Panc1 (cell line): ENCODE data around the gene ARHGAP44. TPM values are rescaled to one million over a fixed set of nuclear protein-coding genes. Genes with fewer than 3 reads are reported as not detected.

Source experiments
- ATAC-seq: fragments of 200-7000 bp; cut with Tn5 transposase; 2 replicates; pipeline ENCODE4 v1.9.1; 2020; ENCODE audit warnings: mild to moderate bottlenecking, moderate library complexity
- BruUV-seq: library from RNA; stranded (reverse); fragments of 400-500 nt; replicated peaks from 2 replicates; lab custom pipeline; 2021; lab: Mats Ljungman, UMichigan
- CTCF ChIA-PET: fragments of 300-600 bp; sonication (Branson Sonifier 250); formaldehyde crosslinking; loops from one replicate; lab custom pipeline; 2022; ENCODE audit warnings: antibody characterized with exemption; lab: Charles Lee
- POLR2A ChIA-PET: fragments of 300-600 bp; sonication (Branson Sonifier 250); formaldehyde crosslinking; loops from one replicate; lab custom pipeline; 2022; ENCODE audit warnings: antibody characterized with exemption; lab: Charles Lee
- DNase-seq: peaks from one replicate; pipeline ENCODE4 v3.0.0-alpha.2; 2010; ENCODE audit warnings: low read depth, low spot score
- H3K27ac ChIP-seq: 2 replicates; pipeline ENCODE4 v1.5.1; 2011; ENCODE audit warnings: mild to moderate bottlenecking, low read length, inconsistent platforms
- H3K27me3 ChIP-seq: fragments of 200-500 bp; sonication (Bioruptor generic); 2 replicates; pipeline ENCODE4 v1.6.0; 2014; ENCODE audit warnings: low read length, inconsistent platforms; ENCODE audit not compliant: control insufficient read depth, insufficient read depth
- H3K36me3 ChIP-seq: fragments of 200-500 bp; sonication (Bioruptor generic); 2 replicates; pipeline ENCODE4 v1.5.1; 2014; ENCODE audit warnings: inconsistent platforms, mild to moderate bottlenecking, low read length, moderate library complexity; ENCODE audit not compliant: control insufficient read depth, insufficient read depth
- H3K4me1 ChIP-seq: 2 replicates; pipeline ENCODE4 v1.5.1; 2011; ENCODE audit warnings: inconsistent platforms, mild to moderate bottlenecking, low read length, moderate library complexity; ENCODE audit not compliant: control insufficient read depth, insufficient read depth
- H3K4me3 ChIP-seq, 2 experiments: 2 replicates each; pipeline ENCODE4 v1.5.1; 2011 to 2012; ENCODE audit warnings: low read depth in 2 of 2, low read length in 2 of 2, mild to moderate bottlenecking in 2 of 2, inconsistent platforms in 1 of 2, moderate library complexity in 1 of 2
- H3K9me3 ChIP-seq: fragments of 200-500 bp; sonication (Bioruptor generic); 2 replicates; pipeline ENCODE4 v1.5.1; 2014; ENCODE audit warnings: low read depth, mild to moderate bottlenecking, inconsistent platforms, low read length, moderate library complexity; ENCODE audit not compliant: control insufficient read depth, insufficient read depth
- POLR2AphosphoS5 ChIP-seq: IDR thresholded peaks from 2 replicates; pipeline ENCODE4 v1.6.1; 2012; ENCODE audit warnings: mild to moderate bottlenecking, low read depth, low read length, moderate library complexity
- SIN3A ChIP-seq: IDR thresholded peaks from 2 replicates; pipeline ENCODE4 v1.6.1; 2012; ENCODE audit warnings: low read depth, mild to moderate bottlenecking, low read length, moderate library complexity, borderline replicate concordance; ENCODE audit not compliant: insufficient read depth
- TCF7L2 ChIP-seq: IDR thresholded peaks from 2 replicates; pipeline ENCODE4 v1.6.1; 2011; ENCODE audit warnings: mild to moderate bottlenecking, low read depth, low read length, inconsistent platforms
- in situ Hi-C: cut with HindIII; loops from 2 replicates; pipeline ENCODE4 v1.10.0; 2016; ENCODE audit warnings: low sequenced_read_pairs, low pct_unique_long_range_greater_than_20kb
- intact Hi-C: fragments of 100-400 bp; cut with micrococcal nuclease; formaldehyde crosslinking; loops from one replicate; pipeline ENCODE4 v1.10.0; 2022; ENCODE audit not compliant: unreplicated experiment
- total RNA-seq: library from RNA; stranded (reverse); gene quantifications from one replicate; pipeline ENCODE4 v1.2.1, GENCODE V29; 2021; ENCODE audit not compliant: unreplicated experiment
- TF ChIP-seq, protein P1 (sequence below): fragments of 450-650 bp; IDR thresholded peaks from 2 replicates; pipeline ENCODE4 v1.5.1; 2017; ENCODE audit warnings: mild to moderate bottlenecking
- TF ChIP-seq, protein P2 (sequence below), 2 experiments: IDR thresholded peaks; 2 replicates each; pipeline ENCODE4 v1.6.1; 2011 to 2012; ENCODE audit warnings: low read depth in 2 of 2, control low read depth in 1 of 2, low read length in 1 of 2, mild to moderate bottlenecking in 1 of 2, moderate library complexity in 1 of 2; ENCODE audit not compliant: insufficient read depth in 1 of 2

Gene ARHGAP44
- total RNA-seq, 1 experiment from 2014 or later: 0.80 TPM

- Histone ChIP-seq H3K27ac (no peak overlapping the region), H3K9me3 (no peaks in the 10 kb centered on the region), H3K4me3 (no peak overlapping the region), H3K4me1 (no peaks in the 10 kb centered on the region), H3K27me3 (no peaks in the 10 kb centered on the region), H3K36me3 (no peaks in the 10 kb centered on the region)
- ATAC-seq (no peak), DNase-seq (no peak)
- no TSS peak for BruUV-seq
- ChIA-PET POLR2A (no interaction called here), CTCF (no interaction called here)
- in situ Hi-C loops (no loop called here), intact Hi-C loops (no loop called here)
- no peak for TF ChIP-seq SIN3A
- TF ChIP-seq, protein P1, sequence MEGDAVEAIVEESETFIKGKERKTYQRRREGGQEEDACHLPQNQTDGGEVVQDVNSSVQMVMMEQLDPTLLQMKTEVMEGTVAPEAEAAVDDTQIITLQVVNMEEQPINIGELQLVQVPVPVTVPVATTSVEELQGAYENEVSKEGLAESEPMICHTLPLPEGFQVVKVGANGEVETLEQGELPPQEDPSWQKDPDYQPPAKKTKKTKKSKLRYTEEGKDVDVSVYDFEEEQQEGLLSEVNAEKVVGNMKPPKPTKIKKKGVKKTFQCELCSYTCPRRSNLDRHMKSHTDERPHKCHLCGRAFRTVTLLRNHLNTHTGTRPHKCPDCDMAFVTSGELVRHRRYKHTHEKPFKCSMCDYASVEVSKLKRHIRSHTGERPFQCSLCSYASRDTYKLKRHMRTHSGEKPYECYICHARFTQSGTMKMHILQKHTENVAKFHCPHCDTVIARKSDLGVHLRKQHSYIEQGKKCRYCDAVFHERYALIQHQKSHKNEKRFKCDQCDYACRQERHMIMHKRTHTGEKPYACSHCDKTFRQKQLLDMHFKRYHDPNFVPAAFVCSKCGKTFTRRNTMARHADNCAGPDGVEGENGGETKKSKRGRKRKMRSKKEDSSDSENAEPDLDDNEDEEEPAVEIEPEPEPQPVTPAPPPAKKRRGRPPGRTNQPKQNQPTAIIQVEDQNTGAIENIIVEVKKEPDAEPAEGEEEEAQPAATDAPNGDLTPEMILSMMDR: no peak
- TF ChIP-seq, protein P2, sequence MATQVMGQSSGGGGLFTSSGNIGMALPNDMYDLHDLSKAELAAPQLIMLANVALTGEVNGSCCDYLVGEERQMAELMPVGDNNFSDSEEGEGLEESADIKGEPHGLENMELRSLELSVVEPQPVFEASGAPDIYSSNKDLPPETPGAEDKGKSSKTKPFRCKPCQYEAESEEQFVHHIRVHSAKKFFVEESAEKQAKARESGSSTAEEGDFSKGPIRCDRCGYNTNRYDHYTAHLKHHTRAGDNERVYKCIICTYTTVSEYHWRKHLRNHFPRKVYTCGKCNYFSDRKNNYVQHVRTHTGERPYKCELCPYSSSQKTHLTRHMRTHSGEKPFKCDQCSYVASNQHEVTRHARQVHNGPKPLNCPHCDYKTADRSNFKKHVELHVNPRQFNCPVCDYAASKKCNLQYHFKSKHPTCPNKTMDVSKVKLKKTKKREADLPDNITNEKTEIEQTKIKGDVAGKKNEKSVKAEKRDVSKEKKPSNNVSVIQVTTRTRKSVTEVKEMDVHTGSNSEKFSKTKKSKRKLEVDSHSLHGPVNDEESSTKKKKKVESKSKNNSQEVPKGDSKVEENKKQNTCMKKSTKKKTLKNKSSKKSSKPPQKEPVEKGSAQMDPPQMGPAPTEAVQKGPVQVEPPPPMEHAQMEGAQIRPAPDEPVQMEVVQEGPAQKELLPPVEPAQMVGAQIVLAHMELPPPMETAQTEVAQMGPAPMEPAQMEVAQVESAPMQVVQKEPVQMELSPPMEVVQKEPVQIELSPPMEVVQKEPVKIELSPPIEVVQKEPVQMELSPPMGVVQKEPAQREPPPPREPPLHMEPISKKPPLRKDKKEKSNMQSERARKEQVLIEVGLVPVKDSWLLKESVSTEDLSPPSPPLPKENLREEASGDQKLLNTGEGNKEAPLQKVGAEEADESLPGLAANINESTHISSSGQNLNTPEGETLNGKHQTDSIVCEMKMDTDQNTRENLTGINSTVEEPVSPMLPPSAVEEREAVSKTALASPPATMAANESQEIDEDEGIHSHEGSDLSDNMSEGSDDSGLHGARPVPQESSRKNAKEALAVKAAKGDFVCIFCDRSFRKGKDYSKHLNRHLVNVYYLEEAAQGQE (IDR thresholded peaks at IDR 0.05; ENCODE audit: insufficient read depth in 1 of 2, low read depth in 2 of 2, low read length in 1 of 2): no peak
- no peak for TF ChIP-seq TCF7L2
- no peak for TF ChIP-seq POLR2AphosphoS5
Measured at GRCh38 chr17:12964162-12964561, 174.9 kb downstream of the ARHGAP44 start.

DNA sequence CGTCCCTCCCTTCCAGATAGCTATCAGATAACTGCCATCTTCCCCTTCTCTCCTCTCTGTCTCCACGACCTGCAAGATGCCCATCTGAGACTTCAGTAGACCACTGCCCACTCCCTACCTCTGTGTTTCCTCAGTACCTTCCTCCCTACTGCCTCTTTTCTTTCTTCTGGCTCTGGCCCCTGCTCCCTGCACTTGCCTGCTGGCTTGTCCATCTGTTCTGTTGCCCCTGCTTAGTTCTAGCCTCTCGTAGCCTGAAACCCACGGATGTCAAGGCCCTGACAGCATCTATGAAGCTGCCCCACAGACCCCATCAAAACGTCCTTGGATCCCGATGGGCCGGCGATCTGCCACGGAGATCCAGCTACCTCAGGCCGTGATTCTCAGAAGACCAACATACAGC, 175.5 kb downstream of the ARHGAP44 start:
- Histone ChIP-seq H3K36me3 (no peaks in the 10 kb centered on the region), H3K9me3 (no peaks in the 10 kb centered on the region), H3K27me3 (no peaks in the 10 kb centered on the region), H3K4me1 (no peaks in the 10 kb centered on the region), H3K27ac (no peak overlapping the region), H3K4me3 (no peak overlapping the region)
- no peak for DNase-seq
- intact Hi-C loops (no loop called here), in situ Hi-C loops (no loop called here)
- CTCF ChIA-PET: no interaction called here
- ATAC-seq: no peak
- POLR2A ChIA-PET: no interaction called here
- TF ChIP-seq, protein P1: no peak
- TF ChIP-seq POLR2AphosphoS5 (no peak), TCF7L2 (no peak), SIN3A (no peak)
- TF ChIP-seq, protein P2 (IDR thresholded peaks at IDR 0.05; ENCODE audit: insufficient read depth in 1 of 2, low read depth in 2 of 2, low read length in 1 of 2): no peak
- no TSS peak for BruUV-seq
